ENCODE measurements around the gene STUB1. TPM values are rescaled to one million over a fixed set of nuclear protein-coding genes. Genes with fewer than 3 reads are reported as not detected.

The STUB1 gene
- total and polyA plus RNA-seq, 2 donors (not counting 1 experiment from before 2014, with no cell fraction given), result 94.6 to 133 TPM

DNA sequence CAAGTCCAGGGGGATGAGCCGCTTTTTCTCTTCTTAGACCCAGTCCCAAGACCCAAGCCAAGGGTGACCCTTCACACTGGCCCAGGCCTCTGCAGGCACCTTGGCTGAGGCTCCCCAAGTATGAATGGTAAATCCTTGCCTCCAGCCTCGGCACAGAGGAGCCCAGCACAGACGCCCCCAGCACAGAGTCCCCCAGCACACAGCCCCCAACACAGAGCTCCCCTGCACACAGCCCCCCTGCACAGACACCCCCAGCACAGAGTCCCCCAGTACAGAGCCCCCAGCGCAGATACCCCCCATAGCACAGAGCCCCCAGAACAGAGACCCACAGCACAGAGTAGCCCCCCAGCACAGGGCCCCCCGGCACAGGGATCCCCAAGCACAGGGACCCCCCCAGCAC lies 39.6 kb upstream of the STUB1 start:
- Histone ChIP-seq H2AFZ (ENCODE audit: low read length) (no peak overlapping the region), H3K4me2 (ENCODE audit: extremely low read depth, insufficient read depth, low read length) (no peak overlapping the region), H3K4me1 (ENCODE audit: control insufficient read depth, extremely low read depth, insufficient read depth, low read length) (peaks cover 6% of the 10 kb centered on the region), H3K27ac (ENCODE audit: insufficient read depth, low read length) (no peak overlapping the region), H3K9ac (ENCODE audit: insufficient read depth, low read length) (no peak overlapping the region), H3K9me3 (ENCODE audit: control insufficient read depth, insufficient read depth, low read depth, low read length) (no peaks in the 10 kb centered on the region), H3K4me3 (replicated peaks in 1 of 4; ENCODE audit: control extremely low read depth in 1 of 4, insufficient read depth in 1 of 4, low read depth in 3 of 4, low read length in 4 of 4) (peak overlapping the region in 1 of 4 experiments; percentile 79), H3K36me3 (ENCODE audit: control insufficient read depth, insufficient read depth, low read length) (no peaks in the 10 kb centered on the region), H3K79me2 (ENCODE audit: control insufficient read depth, insufficient read depth, low read length) (no peaks in the 10 kb centered on the region), H3K27me3 (ENCODE audit: control insufficient read depth, insufficient read depth, low read length) (no peaks in the 10 kb centered on the region), H4K20me1 (ENCODE audit: control insufficient read depth, extremely low read depth, insufficient read depth, low read length) (no peaks in the 10 kb centered on the region)
- no peak for DNase-seq (ENCODE audit: low read depth in 2 of 2)
- TF ChIP-seq, protein P1, sequence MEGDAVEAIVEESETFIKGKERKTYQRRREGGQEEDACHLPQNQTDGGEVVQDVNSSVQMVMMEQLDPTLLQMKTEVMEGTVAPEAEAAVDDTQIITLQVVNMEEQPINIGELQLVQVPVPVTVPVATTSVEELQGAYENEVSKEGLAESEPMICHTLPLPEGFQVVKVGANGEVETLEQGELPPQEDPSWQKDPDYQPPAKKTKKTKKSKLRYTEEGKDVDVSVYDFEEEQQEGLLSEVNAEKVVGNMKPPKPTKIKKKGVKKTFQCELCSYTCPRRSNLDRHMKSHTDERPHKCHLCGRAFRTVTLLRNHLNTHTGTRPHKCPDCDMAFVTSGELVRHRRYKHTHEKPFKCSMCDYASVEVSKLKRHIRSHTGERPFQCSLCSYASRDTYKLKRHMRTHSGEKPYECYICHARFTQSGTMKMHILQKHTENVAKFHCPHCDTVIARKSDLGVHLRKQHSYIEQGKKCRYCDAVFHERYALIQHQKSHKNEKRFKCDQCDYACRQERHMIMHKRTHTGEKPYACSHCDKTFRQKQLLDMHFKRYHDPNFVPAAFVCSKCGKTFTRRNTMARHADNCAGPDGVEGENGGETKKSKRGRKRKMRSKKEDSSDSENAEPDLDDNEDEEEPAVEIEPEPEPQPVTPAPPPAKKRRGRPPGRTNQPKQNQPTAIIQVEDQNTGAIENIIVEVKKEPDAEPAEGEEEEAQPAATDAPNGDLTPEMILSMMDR (conservative IDR thresholded peaks at IDR 0.05 in 1 of 2, IDR thresholded peaks at IDR 0.05 in 1 of 2; ENCODE audit: low read depth in 1 of 2, low read length in 2 of 2), result no peak
- TF ChIP-seq EZH2 (IDR thresholded peaks at IDR 0.05; ENCODE audit: low read length, missing control alignments), result no peak

DNA sequence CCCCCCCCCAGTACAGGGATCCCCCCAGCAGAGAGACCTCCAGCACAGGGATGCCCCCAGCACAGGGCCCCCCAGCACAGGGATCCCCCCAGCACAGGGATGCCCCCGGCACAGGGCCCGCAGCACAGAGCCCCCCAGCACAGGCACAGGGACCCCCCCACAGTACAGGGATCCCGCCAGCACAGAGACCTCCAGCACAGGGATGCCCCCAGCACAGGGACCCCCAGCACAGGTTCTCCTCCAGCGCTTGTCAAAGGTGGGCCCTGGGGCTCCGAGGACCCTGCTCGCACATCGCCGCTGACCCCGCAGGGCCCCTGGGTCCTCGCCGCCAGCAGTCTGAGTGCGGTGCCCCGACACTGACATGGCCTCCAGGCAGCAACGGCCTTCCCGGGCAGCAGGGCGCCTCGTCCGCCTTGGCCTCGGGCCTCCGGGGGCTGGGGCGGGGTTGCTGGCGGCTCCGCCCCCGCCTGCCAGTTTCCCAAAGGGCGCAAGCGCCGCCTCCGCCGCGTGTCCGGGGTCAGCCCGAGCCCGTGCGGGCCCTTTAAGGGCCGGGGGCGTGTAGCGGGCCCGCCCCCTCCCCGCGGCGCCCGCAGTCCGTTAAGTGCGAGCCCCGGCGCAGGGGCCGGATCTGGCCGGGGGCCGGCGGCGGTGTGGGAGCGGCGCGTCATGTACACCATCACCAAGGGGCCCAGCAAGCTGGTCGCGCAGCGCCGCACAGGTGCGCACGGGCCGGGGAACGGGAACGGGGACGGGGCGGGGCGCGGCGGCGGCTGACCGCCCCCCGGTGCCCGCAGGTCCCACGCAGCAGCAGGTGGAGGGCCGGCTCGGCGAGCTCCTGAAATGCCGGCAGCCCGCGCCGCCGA lies 38.7 kb upstream of the STUB1 start, which contains the start of gene MCRIP2:
TSS of gene MCRIP2 (plus strand) at position 503 of the 863 bp plus-strand sequence. CDS start at position 667, 164 bp downstream.
- Histone ChIP-seq H3K9ac (ENCODE audit: insufficient read depth, low read length) (peak within 1 kb of the TSS; percentile 74), H3K9me3 (ENCODE audit: control insufficient read depth, insufficient read depth, low read depth, low read length) (no peaks in the 10 kb centered on the region), H3K27ac (ENCODE audit: insufficient read depth, low read length) (peak within 1 kb of the TSS; percentile 61), H3K4me1 (ENCODE audit: control insufficient read depth, extremely low read depth, insufficient read depth, low read length) (peaks cover 6% of the 10 kb centered on the region), H4K20me1 (ENCODE audit: control insufficient read depth, extremely low read depth, insufficient read depth, low read length) (no peaks in the 10 kb centered on the region), H3K79me2 (ENCODE audit: control insufficient read depth, insufficient read depth, low read length) (no peaks in the 10 kb centered on the region), H3K4me3 (replicated peaks in 1 of 4; ENCODE audit: control extremely low read depth in 1 of 4, insufficient read depth in 1 of 4, low read depth in 3 of 4, low read length in 4 of 4) (peak within 1 kb of the TSS; percentile 70 to 79 (median 72)), H3K27me3 (ENCODE audit: control insufficient read depth, insufficient read depth, low read length) (no peaks in the 10 kb centered on the region), H3K36me3 (ENCODE audit: control insufficient read depth, insufficient read depth, low read length) (no peaks in the 10 kb centered on the region), H2AFZ (ENCODE audit: low read length) (peak within 1 kb of the TSS; percentile 78), H3K4me2 (ENCODE audit: extremely low read depth, insufficient read depth, low read length) (peak within 1 kb of the TSS; percentile 97)
- peak; percentile 58 to 72 for DNase-seq (ENCODE audit: low read depth in 2 of 2)
- TF ChIP-seq, protein P1 (conservative IDR thresholded peaks at IDR 0.05 in 1 of 2, IDR thresholded peaks at IDR 0.05 in 1 of 2; ENCODE audit: low read depth in 1 of 2, low read length in 2 of 2), result no peak
- no peak for TF ChIP-seq EZH2 (IDR thresholded peaks at IDR 0.05; ENCODE audit: low read length, missing control alignments)

DNA sequence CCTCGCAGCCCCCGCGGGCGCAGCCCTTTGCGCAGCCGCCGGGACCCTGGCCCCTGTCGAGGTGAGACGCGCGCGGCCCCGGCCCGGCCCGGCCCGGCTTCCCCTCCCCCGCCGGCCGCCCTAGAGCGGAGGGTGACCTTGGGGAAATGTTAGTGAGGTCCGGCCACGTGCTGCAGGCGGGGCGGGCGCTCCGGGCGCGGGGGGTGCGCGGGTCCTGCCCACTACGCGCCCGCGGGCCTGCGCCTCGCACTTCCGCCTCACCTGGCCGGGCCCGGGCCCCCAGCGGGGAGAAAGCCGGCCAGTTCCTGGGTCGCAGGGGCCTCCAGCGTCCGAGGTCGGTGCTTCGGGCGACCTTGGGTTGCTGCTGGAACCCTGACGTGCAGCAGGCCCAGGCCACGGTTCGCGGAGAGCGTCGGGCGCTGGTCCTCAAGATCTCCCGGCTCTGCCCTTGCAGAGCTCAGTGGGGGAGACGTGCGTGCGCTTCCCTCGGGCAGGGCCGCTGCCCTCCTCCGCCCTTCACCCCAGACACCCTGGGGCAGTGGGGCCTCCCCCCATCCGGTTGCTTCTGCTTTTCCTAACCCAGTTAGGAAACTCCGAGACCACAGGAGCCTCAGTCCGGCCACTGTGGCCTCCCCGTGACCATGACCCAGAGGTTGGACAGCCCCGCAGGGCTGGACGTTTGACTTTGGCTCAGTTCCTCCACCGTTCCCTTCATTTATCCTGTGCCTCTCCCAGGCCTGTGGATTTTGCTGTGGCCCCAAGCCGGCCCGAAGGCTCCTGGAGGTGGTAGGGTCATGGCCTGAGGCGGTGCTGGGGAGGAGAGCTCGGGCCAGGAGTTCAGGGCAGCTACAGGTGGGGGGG lies 37.8 kb upstream of the STUB1 start:
- no peak overlapping the region for H3K27ac ChIP-seq (ENCODE audit: insufficient read depth, low read length)

More for the DNA sequence above, 37.8 kb upstream of the STUB1 start:
- Histone ChIP-seq H3K4me3 (replicated peaks in 1 of 4; ENCODE audit: control extremely low read depth in 1 of 4, insufficient read depth in 1 of 4, low read depth in 3 of 4, low read length in 4 of 4) (peak overlapping the region; percentile 37 to 79 (median 61)), H3K4me2 (ENCODE audit: extremely low read depth, insufficient read depth, low read length) (peak overlapping the region; percentile 80), H3K4me1 (ENCODE audit: control insufficient read depth, extremely low read depth, insufficient read depth, low read length) (peaks cover 6% of the 10 kb centered on the region), H3K79me2 (ENCODE audit: control insufficient read depth, insufficient read depth, low read length) (no peaks in the 10 kb centered on the region), H3K9me3 (ENCODE audit: control insufficient read depth, insufficient read depth, low read depth, low read length) (no peaks in the 10 kb centered on the region), H2AFZ (ENCODE audit: low read length) (peak overlapping the region; percentile 12), H4K20me1 (ENCODE audit: control insufficient read depth, extremely low read depth, insufficient read depth, low read length) (no peaks in the 10 kb centered on the region), H3K27me3 (ENCODE audit: control insufficient read depth, insufficient read depth, low read length) (no peaks in the 10 kb centered on the region), H3K9ac (ENCODE audit: insufficient read depth, low read length) (peak overlapping the region; percentile 74), H3K36me3 (ENCODE audit: control insufficient read depth, insufficient read depth, low read length) (no peaks in the 10 kb centered on the region)
- no peak for TF ChIP-seq EZH2 (IDR thresholded peaks at IDR 0.05; ENCODE audit: low read length, missing control alignments)
- TF ChIP-seq, protein P1 (conservative IDR thresholded peaks at IDR 0.05 in 1 of 2, IDR thresholded peaks at IDR 0.05 in 1 of 2; ENCODE audit: low read depth in 1 of 2, low read length in 2 of 2), result no peak
- peak in 1 of 2 donors; percentile 17 for DNase-seq (ENCODE audit: low read depth in 2 of 2)

Measured in fibroblast of lung (primary cell).